K562 (cell line): ENCODE results near the gene CRADD. TPM values are rescaled to one million over a fixed set of nuclear protein-coding genes. Genes with fewer than 3 reads are reported as not detected.

ENCODE experiments used
- ARID1B ChIP-seq: fragments of 450-650 bp; IDR thresholded peaks from 2 replicates; pipeline ENCODE4 v1.6.1; 2016; ENCODE audit warnings: antibody characterized with exemption, mild to moderate bottlenecking, inconsistent platforms
- ATF1 ChIP-seq, 2 experiments: fragments of 450-650 bp in 1 of 2; IDR thresholded peaks; 2 replicates each; pipeline ENCODE4 v1.6.1; 2016; ENCODE audit warnings: missing compliant biosample characterization in 1 of 2, missing genetic modification characterization in 1 of 2
- BACH1 ChIP-seq: fragments of 200-800 bp; sonication (Bioruptor generic); IDR thresholded peaks from 2 replicates; pipeline ENCODE4 v1.6.1; 2016; ENCODE audit warnings: missing genetic modification characterization, missing compliant biosample characterization
- CXXC5 ChIP-seq: fragments of 250-450 bp; sonication (Bioruptor Pico); IDR thresholded peaks from 2 replicates; pipeline ENCODE4 v1.8.0; 2022; ENCODE audit warnings: inconsistent platforms, mild to moderate bottlenecking, moderate library complexity
- GATAD2A ChIP-seq: fragments of 450-650 bp; IDR thresholded peaks from 2 replicates; pipeline ENCODE4 v1.6.1; 2017
- HDAC1 ChIP-seq, 2 experiments: fragments of 450-650 bp; IDR thresholded peaks; 2 replicates each; pipeline ENCODE4 v1.6.1; 2016 to 2017; ENCODE audit warnings: inconsistent platforms in 1 of 2, mild to moderate bottlenecking in 1 of 2, moderate library complexity in 1 of 2
- HES1 ChIP-seq: fragments of 450-650 bp; IDR thresholded peaks from 2 replicates; pipeline ENCODE4 v1.6.1; 2016; ENCODE audit warnings: low read depth, mild to moderate bottlenecking, moderate library complexity
- REST ChIP-seq, 2 experiments: fragments of 450-650 bp; formaldehyde crosslinking in 1 of 2; IDR thresholded peaks; 2 replicates each; pipeline versions ENCODE4 v1.4.0 to v1.6.1; 2014 to 2020; ENCODE audit warnings: mild to moderate bottlenecking in 2 of 2, borderline replicate concordance in 1 of 2, low read depth in 1 of 2
- SP2 ChIP-seq: IDR thresholded peaks from 2 replicates; pipeline ENCODE4 v1.6.1; 2011; ENCODE audit warnings: mild to moderate bottlenecking, low read depth, low read length, moderate library complexity; ENCODE audit not compliant: poor library complexity, severe bottlenecking; ENCODE audit errors: extremely low read depth
- THRB ChIP-seq: fragments of 450-650 bp; formaldehyde crosslinking; conservative IDR thresholded peaks from 2 replicates; pipeline ENCODE4 v1.4.0; 2022; ENCODE audit warnings: mild to moderate bottlenecking, missing genetic modification characterization
- ZNF639 ChIP-seq, 2 experiments: fragments of 200-800 bp in 1 of 2; sonication (Bioruptor generic) in 1 of 2; sonication (generic) in 1 of 2; formaldehyde crosslinking in 1 of 2; IDR thresholded peaks in 1 of 2; conservative IDR thresholded peaks in 1 of 2; 2 replicates each; pipeline versions ENCODE4 v1.5.0 to v1.6.1; 2016 to 2020; ENCODE audit warnings: missing compliant biosample characterization in 1 of 2, missing genetic modification characterization in 1 of 2, missing genetic modification reagents in 1 of 2
- polyA plus RNA-seq, 8 experiments: library from polyadenylated mRNA; depleted of rRNA in 4 of 8; stranded (reverse) in 5 of 8; unstranded in 3 of 8; fragments of >200 nt; fragmentation: Nextera tagmentation in 2 of 8; fragmentation: Illumina TruSeq in 1 of 8; extraction: Ambion mirVana in 2 of 8; extraction: Trizol in 1 of 8; gene quantifications; 2 replicates each; pipeline versions ENCODE4 v1.2.1 to v1.2.3, GENCODE V29; 2011 to 2014; ENCODE audit warnings: inconsistent platforms in 1 of 8, missing spikeins in 1 of 8
- total RNA-seq, 7 experiments: library from RNA; depleted of rRNA in 6 of 7; stranded (reverse); fragments of >200 nt in 6 of 7; fragmentation: Illumina TruSeq in 2 of 7; extraction: Trizol in 2 of 7; gene quantifications; 2 replicates each; pipeline versions ENCODE4 v1.2.1 to v1.2.3, GENCODE V29; 2011 to 2021; ENCODE audit warnings: low replicate concordance in 1 of 7

The CRADD gene
- total and polyA plus RNA-seq, 9 of the 15 experiments (the other 6 are each of a cell fraction or from before 2014, with no cell fraction given) = 20.5 to 41.1 (median 25.9) TPM

GRCh38 chr12:93757792-93758694, 80.9 kb downstream of the CRADD start (continued):
- TF ChIP-seq BACH1 (0 out of 2 replicates have a peak, but pooled peaks have one; percentile 39), ATF1 (CRISPR knock-in tag; IDR thresholded peaks at IDR 0.05) (no peak), ATF1 (tag; IDR thresholded peaks at IDR 0.05) (peak; percentile 33; the same call in 1 of the 2 replicates), ARID1B (peak; percentile 79), CXXC5 (CRISPR knock-in tag) (peak; percentile 33; the same call in 1 of the 2 replicates), REST (IDR thresholded peaks at IDR 0.05; ENCODE audit: borderline replicate concordance) (no peak), REST (CRISPR knock-in tag; IDR thresholded peaks at IDR 0.05; ENCODE audit: low read depth) (no peak), HDAC1 (IDR thresholded peaks at IDR 0.05) (peak in 1 of 2 experiments; percentile 21; a peak in 1 of 4 replicates), THRB (CRISPR knock-in tag) (0 out of 2 replicates have a peak, but pooled peaks have one; percentile 75), GATAD2A (no peak), ZNF639 (CRISPR knock-in tag; conservative IDR thresholded peaks at IDR 0.05 in 1 of 2, IDR thresholded peaks at IDR 0.05 in 1 of 2) (peak in 1 of 2 experiments; percentile 64; a peak in 1 of 4 replicates), HES1 (no peak), SP2 (no peak)
